ENCODE results near the gene ACSBG1.

The ACSBG1 gene

DNA sequence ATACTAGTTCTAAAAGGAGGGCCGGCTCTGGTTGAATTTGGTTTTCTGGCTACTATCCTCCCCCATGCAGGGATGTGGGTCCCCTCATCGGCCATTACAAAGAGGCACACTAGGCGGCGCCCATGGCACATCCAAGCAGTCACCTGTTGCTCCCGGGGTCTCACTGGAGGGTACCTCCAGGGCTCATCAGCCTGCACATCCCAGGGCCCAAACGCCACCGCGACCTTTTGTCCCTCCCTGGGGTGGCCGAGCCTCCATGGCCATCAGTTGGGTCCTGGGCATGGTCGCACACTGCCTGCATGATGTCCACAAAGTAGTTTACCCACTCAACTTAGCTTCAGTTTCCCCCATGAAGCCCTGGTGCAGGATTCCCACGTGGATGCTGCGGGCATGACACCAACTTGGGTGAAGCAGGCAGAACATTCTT is 56.9 kb downstream of the ACSBG1 start:
- ChIA-PET POLR2A (no interaction called here), CTCF (interaction anchor here (0.7 to 7.7 kb wide), 25 partner anchors 9 to 293 kb away, joined by 3 to 127 read pairs (median 4); partner anchors contain the start of gene CIB2)
- DNase-seq (ENCODE audit: low read depth, low spot score): no peak
- H3K4me3 ChIP-seq (ENCODE audit: low read depth, low read length): no peak overlapping the region
- peak; percentile 74 for TF ChIP-seq CTCF (IDR thresholded peaks at IDR 0.05; ENCODE audit: insufficient read depth, low read length, missing control alignments)

GRCh38 chr15:78175330-78175729 is 59.0 kb downstream of the ACSBG1 start:
- CTCF ChIA-PET: interaction anchor here (1.2 to 7.7 kb wide), 4 partner anchors 20 to 69 kb away, joined by 3 to 127 read pairs (median 10); no protein-coding TSS in a partner anchor
- DNase-seq (ENCODE audit: low read depth, low spot score): no peak
- POLR2A ChIA-PET: no interaction called here
- H3K4me3 ChIP-seq (ENCODE audit: low read depth, low read length): no peak overlapping the region
- no peak for TF ChIP-seq CTCF (IDR thresholded peaks at IDR 0.05; ENCODE audit: insufficient read depth, low read length, missing control alignments)

DNA sequence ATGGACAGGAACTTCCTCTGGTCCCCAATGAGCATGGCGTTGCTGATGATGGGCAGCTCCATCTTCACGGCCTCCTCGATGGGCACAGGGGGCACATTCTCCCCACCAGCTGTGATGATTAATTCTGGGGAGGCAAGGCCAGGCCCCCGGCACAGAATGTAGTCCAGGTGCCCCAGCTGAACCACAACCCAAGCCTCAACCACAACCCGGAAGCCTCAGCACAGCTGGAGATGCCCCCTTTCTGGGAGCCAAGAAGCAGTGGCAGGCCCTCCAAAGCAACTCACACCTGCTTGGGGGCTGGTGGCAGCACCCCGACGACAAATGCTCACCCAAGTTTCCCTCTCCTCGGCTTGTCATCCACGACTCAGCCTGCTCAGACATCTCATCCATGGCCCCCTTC is 60.0 kb downstream of the ACSBG1 start:
- CTCF ChIA-PET: interaction anchor here (1.1 to 7.7 kb wide), 4 partner anchors 9 to 70 kb away, joined by 3 to 127 read pairs (median 4); no protein-coding TSS in a partner anchor
- no peak for DNase-seq (ENCODE audit: low read depth, low spot score)
- H3K4me3 ChIP-seq (ENCODE audit: low read depth, low read length): no peak overlapping the region
- no peak for TF ChIP-seq CTCF (IDR thresholded peaks at IDR 0.05; ENCODE audit: insufficient read depth, low read length, missing control alignments)
- POLR2A ChIA-PET: no interaction called here

DNA sequence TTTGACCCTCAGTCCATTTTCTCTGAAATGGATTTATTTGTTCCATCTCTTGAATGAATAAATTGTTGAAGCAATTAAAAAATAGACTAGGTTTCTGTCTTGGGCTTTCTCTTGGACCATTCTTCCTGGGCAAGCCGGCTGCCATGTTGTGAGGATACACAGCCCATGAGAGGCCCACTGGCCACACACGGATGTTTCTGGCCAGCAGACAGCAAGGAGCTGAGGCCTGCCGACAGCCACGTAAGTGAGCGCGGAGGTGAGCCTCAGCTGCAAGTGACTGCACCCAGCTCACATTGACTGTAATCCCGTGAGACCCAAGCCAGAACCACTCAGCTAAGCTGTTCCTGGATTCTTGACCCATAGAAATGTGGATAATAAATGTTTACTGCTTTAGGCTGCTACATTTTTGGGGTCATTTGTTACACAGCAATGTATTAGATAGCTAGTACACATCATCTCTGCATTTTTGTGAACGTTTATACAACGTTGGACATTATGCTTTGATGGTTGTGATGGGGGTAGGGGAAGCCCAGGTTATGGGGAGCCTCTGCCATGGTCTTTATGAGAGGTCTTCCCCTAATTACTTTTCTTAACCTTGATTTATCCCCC is 62.4 kb downstream of the ACSBG1 start:
- DNase-seq (ENCODE audit: low read depth, low spot score): no peak
- TF ChIP-seq CTCF (IDR thresholded peaks at IDR 0.05; ENCODE audit: insufficient read depth, low read length, missing control alignments): no peak
- H3K4me3 ChIP-seq (ENCODE audit: low read depth, low read length): no peak overlapping the region
- CTCF ChIA-PET: interaction anchor here (0.8 to 1.8 kb wide), 5 partner anchors 24 to 213 kb away, joined by 3 to 6 read pairs (median 5); no protein-coding TSS in a partner anchor
- POLR2A ChIA-PET: no interaction called here

- CTCF ChIA-PET: interaction anchor here (1.3 to 2.5 kb wide), 2 partner anchors 23 to 69 kb away, joined by 6 read pairs; no protein-coding TSS in a partner anchor
- DNase-seq (ENCODE audit: low read depth, low spot score): no peak
- TF ChIP-seq CTCF (IDR thresholded peaks at IDR 0.05; ENCODE audit: insufficient read depth, low read length, missing control alignments): no peak
- no peak overlapping the region for H3K4me3 ChIP-seq (ENCODE audit: low read depth, low read length)
- POLR2A ChIA-PET: no interaction called here
These were observed 63.3 kb downstream of the ACSBG1 start for GRCh38 chr15:78170848-78171773.

- ChIA-PET POLR2A (no interaction called here), CTCF (interaction anchor here (0.7 to 2.5 kb wide), 5 partner anchors 9 to 72 kb away, joined by 3 to 11 read pairs (median 3); no protein-coding TSS in a partner anchor)
These were observed 65.8 kb downstream of the ACSBG1 start for GRCh38 chr15:78168608-78169007.

More at GRCh38 chr15:78168608-78169007, 65.8 kb downstream of the ACSBG1 start:
- H3K4me3 ChIP-seq (ENCODE audit: low read depth, low read length): no peak overlapping the region
- no peak for DNase-seq (ENCODE audit: low read depth, low spot score)
- TF ChIP-seq CTCF (IDR thresholded peaks at IDR 0.05; ENCODE audit: insufficient read depth, low read length, missing control alignments): no peak
